NT2/D1 (cell line): ENCODE data around the gene TREM2.

Experiments
- DNase-seq: peaks from one replicate; pipeline ENCODE4 v3.0.0-alpha.2; 2011; ENCODE audit warnings: low read depth, low spot score
- H3K27me3 ChIP-seq: 2 replicates; pipeline ENCODE4 v1.6.0; 2011; ENCODE audit warnings: mild to moderate bottlenecking; ENCODE audit not compliant: insufficient read length, insufficient read depth
- H3K36me3 ChIP-seq: 2 replicates; pipeline ENCODE4 v1.6.1; 2011; ENCODE audit warnings: mild to moderate bottlenecking, low read length, mixed read lengths; ENCODE audit not compliant: insufficient read depth, insufficient read length
- H3K4me1 ChIP-seq: 2 replicates; pipeline ENCODE4 v1.5.1; 2011; ENCODE audit not compliant: insufficient read depth, insufficient read length
- H3K4me3 ChIP-seq: 2 replicates; pipeline ENCODE4 v1.5.1; 2011; ENCODE audit warnings: low read depth; ENCODE audit not compliant: insufficient read length
- H3K9ac ChIP-seq: 2 replicates; pipeline ENCODE4 v1.6.0; 2011; ENCODE audit warnings: low read depth; ENCODE audit not compliant: insufficient read length
- H3K9me3 ChIP-seq: 2 replicates; pipeline ENCODE4 v1.5.1; 2011; ENCODE audit warnings: mild to moderate bottlenecking, low read length; ENCODE audit not compliant: insufficient read depth
- SUZ12 ChIP-seq: IDR thresholded peaks from 2 replicates; pipeline ENCODE4 v1.6.1; 2011; ENCODE audit not compliant: insufficient read length, insufficient read depth; ENCODE audit errors: extremely low read depth
- YY1 ChIP-seq: IDR thresholded peaks from 2 replicates; pipeline ENCODE4 v1.6.1; 2011; ENCODE audit not compliant: insufficient read length, insufficient read depth
- ZNF274 ChIP-seq: IDR thresholded peaks from 2 replicates; pipeline ENCODE4 v1.6.1; 2011; ENCODE audit warnings: mild to moderate bottlenecking, low read depth, low read length

The TREM2 gene

DNA sequence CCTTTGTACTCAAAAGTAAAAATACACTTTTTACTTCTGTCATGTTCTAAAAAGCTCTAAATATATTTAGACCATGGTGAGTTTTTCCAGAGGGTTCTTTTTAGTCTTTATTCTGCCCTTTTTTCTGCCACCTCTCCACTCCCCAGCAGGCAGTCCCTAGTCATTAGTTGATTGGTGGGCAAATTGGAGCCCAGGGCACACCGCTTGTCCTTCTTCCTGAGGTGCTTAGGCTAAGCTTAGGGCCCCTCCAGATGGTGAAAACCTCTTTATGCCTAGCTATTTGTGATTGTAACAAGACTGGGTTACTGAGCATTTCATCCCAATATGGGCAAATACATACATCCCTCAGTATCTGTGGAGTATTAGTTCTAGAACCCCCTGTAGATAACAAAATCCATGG, 15.0 kb downstream of the TREM2 start:
- Histone ChIP-seq H3K9ac (no peak overlapping the region), H3K36me3 (no peaks in the 10 kb centered on the region), H3K4me1 (no peaks in the 10 kb centered on the region), H3K4me3 (no peak overlapping the region), H3K9me3 (no peaks in the 10 kb centered on the region), H3K27me3 (no peaks in the 10 kb centered on the region)
- DNase-seq = no peak
- no peak for TF ChIP-seq ZNF274

DNA sequence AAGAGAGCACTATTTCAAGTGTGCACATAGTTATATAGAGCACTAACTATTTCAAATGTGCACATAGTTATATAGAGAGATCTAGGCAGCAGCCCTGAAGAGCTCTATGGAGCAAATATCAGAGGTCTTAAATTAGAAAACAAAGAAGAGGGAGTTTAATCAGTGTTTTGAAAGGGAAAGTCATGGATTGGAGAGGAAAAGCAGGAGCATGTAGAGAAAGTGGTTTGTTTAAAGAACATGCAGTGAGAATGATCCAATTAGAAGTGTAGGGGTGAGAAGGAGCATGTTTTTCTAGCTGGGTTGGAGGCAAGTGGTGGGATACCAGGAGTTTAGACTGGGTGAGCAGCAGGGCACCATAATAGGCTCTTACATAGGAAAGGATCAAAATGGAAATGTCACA, 26.0 kb downstream of the TREM2 start:
- Histone ChIP-seq H3K4me3 (no peak overlapping the region), H3K27me3 (no peaks in the 10 kb centered on the region), H3K4me1 (no peaks in the 10 kb centered on the region), H3K9ac (no peak overlapping the region), H3K36me3 (no peaks in the 10 kb centered on the region), H3K9me3 (no peaks in the 10 kb centered on the region)
- DNase-seq = no peak
- TF ChIP-seq YY1 = no peak
- TF ChIP-seq SUZ12 = no peak
- TF ChIP-seq ZNF274 = no peak

DNA sequence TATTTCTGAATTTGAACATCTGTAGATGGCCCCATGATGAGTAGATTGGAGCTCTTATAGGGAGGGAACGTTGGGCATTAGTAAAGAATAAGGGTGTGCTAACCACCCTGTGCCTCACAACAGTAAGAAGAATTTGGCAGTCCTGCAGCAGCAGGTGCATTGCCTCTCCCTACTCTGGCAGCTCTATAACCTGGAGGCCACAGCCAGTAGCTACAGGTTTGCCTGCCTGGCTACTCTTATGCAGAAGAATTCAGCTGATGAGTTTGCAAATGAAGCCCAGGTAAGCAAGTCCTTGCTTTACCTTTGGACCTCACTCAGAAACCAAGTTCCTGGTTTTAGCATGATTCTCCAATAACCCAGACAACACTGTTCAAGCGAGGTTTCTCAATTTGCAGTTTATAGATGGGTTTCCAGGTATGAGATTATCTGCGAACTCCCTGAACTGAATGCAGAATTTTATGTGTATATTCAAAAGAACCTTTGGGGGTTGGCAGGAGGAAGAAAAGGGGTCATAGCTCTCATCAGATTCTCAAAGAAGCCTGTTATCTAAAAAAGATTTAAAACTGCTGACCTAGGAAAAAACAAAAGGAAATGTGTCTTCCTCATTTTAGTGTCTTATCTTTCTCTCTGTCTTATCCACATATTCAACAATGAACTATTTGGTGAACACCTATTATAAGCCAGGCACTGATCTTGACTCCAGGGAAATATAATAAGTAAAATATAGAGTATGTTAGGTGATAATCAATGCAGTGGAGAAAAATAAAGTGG, 27.7 kb downstream of the TREM2 start:
- DNase-seq = no peak
- Histone ChIP-seq H3K9me3 (no peaks in the 10 kb centered on the region), H3K36me3 (no peaks in the 10 kb centered on the region), H3K27me3 (no peaks in the 10 kb centered on the region), H3K4me1 (no peaks in the 10 kb centered on the region), H3K4me3 (no peak overlapping the region), H3K9ac (no peak overlapping the region)
- TF ChIP-seq YY1 = no peak
- no peak for TF ChIP-seq ZNF274
- no peak for TF ChIP-seq SUZ12

DNA sequence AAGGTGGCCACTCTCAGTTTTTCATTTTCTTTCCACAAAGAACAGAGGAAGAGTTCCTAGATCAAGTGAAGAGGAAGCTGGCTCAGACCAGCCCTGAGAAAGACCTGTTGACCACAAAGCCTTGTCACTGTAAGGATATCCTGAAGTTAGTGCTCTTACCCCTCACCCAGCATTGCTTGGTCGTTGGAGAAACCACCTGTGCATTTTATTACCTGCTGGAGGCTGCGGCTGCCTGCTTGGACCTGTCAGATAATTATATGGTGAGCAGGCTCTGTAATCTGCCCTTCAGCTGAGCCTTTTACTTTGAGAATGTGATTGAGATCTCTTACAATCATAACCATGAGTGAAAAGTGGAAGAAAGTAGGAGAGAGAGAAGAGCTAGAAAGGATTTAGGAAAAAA, 30.7 kb downstream of the TREM2 start:
- no peak overlapping the region for H3K4me3 ChIP-seq
- no peak for DNase-seq
- H3K36me3 ChIP-seq = no peaks in the 10 kb centered on the region
- H3K27me3 ChIP-seq = no peaks in the 10 kb centered on the region
- no peaks in the 10 kb centered on the region for H3K4me1 ChIP-seq
- H3K9ac ChIP-seq = no peak overlapping the region
- TF ChIP-seq ZNF274 (no peak), SUZ12 (no peak), YY1 (no peak)
- H3K9me3 ChIP-seq = no peaks in the 10 kb centered on the region

DNA sequence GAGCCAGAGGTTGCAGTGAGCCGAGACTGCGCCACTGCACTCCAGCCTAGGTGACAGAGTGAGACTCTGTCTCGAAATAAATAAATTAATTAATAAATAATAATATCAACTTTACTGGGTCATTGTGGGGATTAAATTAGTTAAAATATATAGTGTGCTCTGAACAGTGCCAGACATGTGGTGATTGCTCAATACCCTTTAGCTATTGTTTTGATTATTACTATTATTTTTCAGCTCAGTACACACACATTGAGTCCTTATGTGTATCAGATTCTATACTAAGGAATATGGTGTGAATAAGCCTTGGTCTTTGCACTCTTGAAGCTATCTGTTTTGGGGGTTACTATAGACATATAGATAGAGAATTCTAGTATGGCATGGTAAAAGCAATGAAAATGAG, 37.6 kb downstream of the TREM2 start:
- H3K9me3 ChIP-seq = no peaks in the 10 kb centered on the region
- no peaks in the 10 kb centered on the region for H3K4me1 ChIP-seq
- H3K36me3 ChIP-seq = no peaks in the 10 kb centered on the region
- no peak for DNase-seq
- no peak for TF ChIP-seq SUZ12
- TF ChIP-seq ZNF274 = no peak
- no peak for TF ChIP-seq YY1
- no peaks in the 10 kb centered on the region for H3K27me3 ChIP-seq
- no peak overlapping the region for H3K4me3 ChIP-seq
- no peak overlapping the region for H3K9ac ChIP-seq

DNA sequence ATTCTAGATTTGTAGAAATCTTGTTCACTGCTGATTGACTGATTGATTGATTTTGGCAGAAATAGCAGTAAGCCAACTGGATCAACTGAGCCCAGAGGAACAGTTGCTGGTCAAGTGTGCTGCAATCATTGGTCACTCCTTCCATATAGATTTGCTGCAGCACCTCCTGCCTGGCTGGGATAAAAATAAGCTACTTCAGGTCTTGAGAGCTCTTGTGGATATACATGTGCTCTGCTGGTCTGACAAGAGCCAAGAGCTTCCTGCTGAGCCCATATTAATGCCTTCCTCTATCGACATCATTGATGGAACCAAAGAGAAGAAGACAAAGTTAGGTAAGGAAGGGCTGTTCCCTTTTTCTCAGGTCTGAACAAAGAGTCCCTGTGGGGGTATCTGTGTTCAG, 40.0 kb downstream of the TREM2 start:
- Histone ChIP-seq H3K9me3 (no peaks in the 10 kb centered on the region), H3K4me1 (no peaks in the 10 kb centered on the region), H3K27me3 (no peaks in the 10 kb centered on the region), H3K9ac (no peak overlapping the region), H3K36me3 (no peaks in the 10 kb centered on the region), H3K4me3 (no peak overlapping the region)
- DNase-seq = no peak
- TF ChIP-seq ZNF274 (no peak), SUZ12 (no peak), YY1 (no peak)

DNA sequence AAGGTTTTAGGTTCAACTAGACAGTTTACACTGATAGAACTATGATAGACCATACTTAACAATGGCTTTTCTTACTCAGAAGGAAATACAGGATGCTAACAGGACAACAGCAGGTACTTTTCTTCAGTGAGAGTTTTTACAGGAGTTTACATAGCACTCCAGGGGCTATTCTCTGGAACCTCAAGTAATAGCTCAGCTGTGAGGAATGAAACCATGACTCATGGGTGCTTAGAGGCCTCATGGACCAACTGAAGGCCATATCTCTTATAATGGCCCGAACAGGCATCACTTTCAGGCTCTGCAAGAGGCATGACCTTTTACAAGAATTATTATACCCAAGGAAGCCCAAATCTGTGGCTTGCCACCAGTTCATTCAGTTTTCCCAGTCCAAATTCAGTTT, 40.5 kb downstream of the TREM2 start:
- Histone ChIP-seq H3K9me3 (no peaks in the 10 kb centered on the region), H3K4me1 (no peaks in the 10 kb centered on the region), H3K27me3 (no peaks in the 10 kb centered on the region), H3K9ac (no peak overlapping the region), H3K4me3 (no peak overlapping the region), H3K36me3 (no peaks in the 10 kb centered on the region)
- TF ChIP-seq ZNF274 (no peak), SUZ12 (no peak), YY1 (no peak)
- DNase-seq = no peak
